ENCODE data around the gene WDR36. TPM values are rescaled to one million over a fixed set of nuclear protein-coding genes. Genes with fewer than 3 reads are reported as not detected.

WDR36 gene
- polyA plus RNA-seq (2011; rRNA removed) (8.5 and 15.5 TPM in 2 replicates), polyA minus RNA-seq (2011; rRNA and poly(A)+ RNA removed) (36.4 and 47.7 TPM in 2 replicates)

- H3K27me3 ChIP-seq (ENCODE audit: control insufficient read depth, insufficient read depth, low read length), result no peaks in the 10 kb centered on the region
- CTCF ChIA-PET, result interaction anchor here (1.0 kb wide), 1 partner anchor 12 kb away, joined by 3 read pairs; no protein-coding TSS in a partner anchor
- peak; percentile 33 for DNase-seq (ENCODE audit: low read depth)
- TF ChIP-seq CTCF (IDR thresholded peaks at IDR 0.05; ENCODE audit: insufficient read depth, low read depth, low read length), result no peak
- H3K36me3 ChIP-seq (ENCODE audit: control insufficient read depth, insufficient read depth, low read length), result no peaks in the 10 kb centered on the region
- POLR2A ChIA-PET, result interaction anchor here (0.6 kb wide), 1 partner anchor 691 kb away, joined by 7 read pairs; no protein-coding TSS in a partner anchor
- H3K4me3 ChIP-seq (ENCODE audit: low read depth, low read length), result peak within 1 kb of the TSS; percentile 86
Observed at GRCh38 chr5:111092062-111092853, at the start of gene WDR36. WDR36 (plus strand) TSS chr5:111092348; CDS start chr5:111092457, 109 bp downstream.

GRCh38 chr5:111043712-111044506 lies 48.2 kb upstream of the WDR36 start:
- Histone ChIP-seq H3K27me3 (ENCODE audit: control insufficient read depth, insufficient read depth, low read length) (no peaks in the 10 kb centered on the region), H3K4me3 (ENCODE audit: low read depth, low read length) (no peak overlapping the region), H3K36me3 (ENCODE audit: control insufficient read depth, insufficient read depth, low read length) (no peaks in the 10 kb centered on the region)
- POLR2A ChIA-PET, result no interaction called here
- TF ChIP-seq CTCF (IDR thresholded peaks at IDR 0.05; ENCODE audit: insufficient read depth, low read depth, low read length), result no peak
- CTCF ChIA-PET, result no interaction called here
- DNase-seq (ENCODE audit: low read depth), result no peak

GRCh38 chr5:111058064-111058463 lies 34.1 kb upstream of the WDR36 start:
- H3K36me3 ChIP-seq (ENCODE audit: control insufficient read depth, insufficient read depth, low read length), result no peaks in the 10 kb centered on the region
- no peak overlapping the region for H3K4me3 ChIP-seq (ENCODE audit: low read depth, low read length)
- CTCF ChIA-PET, result no interaction called here
- no peak for TF ChIP-seq CTCF (IDR thresholded peaks at IDR 0.05; ENCODE audit: insufficient read depth, low read depth, low read length)
- no peak for DNase-seq (ENCODE audit: low read depth)
- H3K27me3 ChIP-seq (ENCODE audit: control insufficient read depth, insufficient read depth, low read length), result no peaks in the 10 kb centered on the region
- POLR2A ChIA-PET, result no interaction called here

GRCh38 chr5:111060169-111060568 lies 32.0 kb upstream of the WDR36 start:
- no peaks in the 10 kb centered on the region for H3K27me3 ChIP-seq (ENCODE audit: control insufficient read depth, insufficient read depth, low read length)
- CTCF ChIA-PET, result no interaction called here
- POLR2A ChIA-PET, result no interaction called here
- H3K36me3 ChIP-seq (ENCODE audit: control insufficient read depth, insufficient read depth, low read length), result no peaks in the 10 kb centered on the region
- TF ChIP-seq CTCF (IDR thresholded peaks at IDR 0.05; ENCODE audit: insufficient read depth, low read depth, low read length), result no peak
- no peak overlapping the region for H3K4me3 ChIP-seq (ENCODE audit: low read depth, low read length)
- no peak for DNase-seq (ENCODE audit: low read depth)

GRCh38 chr5:111061618-111062017 lies 30.5 kb upstream of the WDR36 start:
- no peak for DNase-seq (ENCODE audit: low read depth)
- POLR2A ChIA-PET, result no interaction called here
- CTCF ChIA-PET, result interaction anchor here (0.6 kb wide), 1 partner anchor 306 kb away, joined by 3 read pairs; no protein-coding TSS in a partner anchor
- TF ChIP-seq CTCF (IDR thresholded peaks at IDR 0.05; ENCODE audit: insufficient read depth, low read depth, low read length), result no peak
- H3K36me3 ChIP-seq (ENCODE audit: control insufficient read depth, insufficient read depth, low read length), result no peaks in the 10 kb centered on the region
- no peaks in the 10 kb centered on the region for H3K27me3 ChIP-seq (ENCODE audit: control insufficient read depth, insufficient read depth, low read length)
- H3K4me3 ChIP-seq (ENCODE audit: low read depth, low read length), result no peak overlapping the region
